ENCODE data around the gene HLA-G.

Gene HLA-G

GRCh38 chr6:29813809-29814208, 13.8 kb upstream of the HLA-G start:
- TF ChIP-seq, protein P1, sequence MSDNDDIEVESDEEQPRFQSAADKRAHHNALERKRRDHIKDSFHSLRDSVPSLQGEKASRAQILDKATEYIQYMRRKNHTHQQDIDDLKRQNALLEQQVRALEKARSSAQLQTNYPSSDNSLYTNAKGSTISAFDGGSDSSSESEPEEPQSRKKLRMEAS (IDR thresholded peaks at IDR 0.05; ENCODE audit: low read depth, low read length): no peak
- TF ChIP-seq POLR2A (IDR thresholded peaks at IDR 0.05; ENCODE audit: extremely low read depth, insufficient read length): no peak
- TF ChIP-seq, protein P2, sequence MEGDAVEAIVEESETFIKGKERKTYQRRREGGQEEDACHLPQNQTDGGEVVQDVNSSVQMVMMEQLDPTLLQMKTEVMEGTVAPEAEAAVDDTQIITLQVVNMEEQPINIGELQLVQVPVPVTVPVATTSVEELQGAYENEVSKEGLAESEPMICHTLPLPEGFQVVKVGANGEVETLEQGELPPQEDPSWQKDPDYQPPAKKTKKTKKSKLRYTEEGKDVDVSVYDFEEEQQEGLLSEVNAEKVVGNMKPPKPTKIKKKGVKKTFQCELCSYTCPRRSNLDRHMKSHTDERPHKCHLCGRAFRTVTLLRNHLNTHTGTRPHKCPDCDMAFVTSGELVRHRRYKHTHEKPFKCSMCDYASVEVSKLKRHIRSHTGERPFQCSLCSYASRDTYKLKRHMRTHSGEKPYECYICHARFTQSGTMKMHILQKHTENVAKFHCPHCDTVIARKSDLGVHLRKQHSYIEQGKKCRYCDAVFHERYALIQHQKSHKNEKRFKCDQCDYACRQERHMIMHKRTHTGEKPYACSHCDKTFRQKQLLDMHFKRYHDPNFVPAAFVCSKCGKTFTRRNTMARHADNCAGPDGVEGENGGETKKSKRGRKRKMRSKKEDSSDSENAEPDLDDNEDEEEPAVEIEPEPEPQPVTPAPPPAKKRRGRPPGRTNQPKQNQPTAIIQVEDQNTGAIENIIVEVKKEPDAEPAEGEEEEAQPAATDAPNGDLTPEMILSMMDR (IDR thresholded peaks at IDR 0.05; ENCODE audit: low read depth, low read length): no peak
- TF ChIP-seq MYC (IDR thresholded peaks at IDR 0.05; ENCODE audit: low read depth, low read length): no peak
- DNase-seq (ENCODE audit: low read depth): peak; percentile 62
- H3K4me3 ChIP-seq (ENCODE audit: low read depth, low read length): no peak overlapping the region

DNA sequence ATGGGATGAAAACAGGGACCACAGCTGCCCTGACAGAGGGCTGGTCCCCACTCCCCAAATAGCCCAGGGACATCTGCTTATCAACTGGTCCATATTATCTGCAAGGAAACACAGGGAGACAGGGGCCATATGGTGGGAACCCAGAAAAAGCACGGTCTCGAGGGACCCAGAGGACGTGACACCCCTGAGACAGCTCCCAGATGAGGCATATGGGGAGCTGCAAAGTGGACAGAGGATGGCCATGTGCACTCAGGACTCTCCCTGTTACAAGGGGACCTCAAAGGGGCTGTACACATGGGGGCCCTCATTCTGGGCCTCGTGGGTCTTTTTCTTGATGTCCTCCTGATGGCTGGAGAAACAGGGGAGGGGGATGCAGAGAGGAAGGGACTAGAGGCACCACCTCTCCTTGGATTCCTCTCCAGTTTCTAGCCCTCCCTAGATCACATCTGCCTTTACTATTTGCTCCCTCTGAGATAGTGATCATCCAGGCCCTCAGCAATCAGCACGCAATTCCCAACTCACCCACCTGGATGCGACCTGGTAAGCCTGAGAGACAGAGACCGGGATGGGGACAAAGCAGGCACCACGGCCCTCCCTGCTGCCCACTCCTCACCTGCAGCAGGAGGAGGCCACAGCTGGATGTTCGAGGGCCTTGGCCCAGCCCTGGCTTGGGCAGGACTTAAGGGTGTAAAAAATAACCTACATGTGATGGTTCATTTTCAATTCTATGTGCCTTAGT, 13.1 kb upstream of the HLA-G start:
- no peak for DNase-seq (ENCODE audit: low read depth)
- TF ChIP-seq POLR2A (IDR thresholded peaks at IDR 0.05; ENCODE audit: extremely low read depth, insufficient read length) (no peak), MYC (IDR thresholded peaks at IDR 0.05; ENCODE audit: low read depth, low read length) (no peak)
- TF ChIP-seq, protein P2 (IDR thresholded peaks at IDR 0.05; ENCODE audit: low read depth, low read length): no peak
- TF ChIP-seq, protein P1 (IDR thresholded peaks at IDR 0.05; ENCODE audit: low read depth, low read length): no peak
- H3K4me3 ChIP-seq (ENCODE audit: low read depth, low read length): no peak overlapping the region

GRCh38 chr6:29815118-29815750, 12.4 kb upstream of the HLA-G start:
- no peak for TF ChIP-seq MYC (IDR thresholded peaks at IDR 0.05; ENCODE audit: low read depth, low read length)
- TF ChIP-seq POLR2A (IDR thresholded peaks at IDR 0.05; ENCODE audit: extremely low read depth, insufficient read length): no peak
- TF ChIP-seq, protein P1 (IDR thresholded peaks at IDR 0.05; ENCODE audit: low read depth, low read length): no peak
- TF ChIP-seq, protein P2 (IDR thresholded peaks at IDR 0.05; ENCODE audit: low read depth, low read length): no peak
- no peak overlapping the region for H3K4me3 ChIP-seq (ENCODE audit: low read depth, low read length)
- no peak for DNase-seq (ENCODE audit: low read depth)

- H3K4me3 ChIP-seq (ENCODE audit: low read depth, low read length): no peak overlapping the region
- TF ChIP-seq MYC (IDR thresholded peaks at IDR 0.05; ENCODE audit: low read depth, low read length): no peak
- TF ChIP-seq, protein P1 (IDR thresholded peaks at IDR 0.05; ENCODE audit: low read depth, low read length): no peak
- TF ChIP-seq, protein P2 (IDR thresholded peaks at IDR 0.05; ENCODE audit: low read depth, low read length): no peak
- no peak for DNase-seq (ENCODE audit: low read depth)
These were observed 11.6 kb upstream of the HLA-G start for GRCh38 chr6:29816030-29816429.

- TF ChIP-seq POLR2A (IDR thresholded peaks at IDR 0.05; ENCODE audit: extremely low read depth, insufficient read length) (no peak), MYC (IDR thresholded peaks at IDR 0.05; ENCODE audit: low read depth, low read length) (no peak)
- TF ChIP-seq, protein P2 (IDR thresholded peaks at IDR 0.05; ENCODE audit: low read depth, low read length): no peak
- TF ChIP-seq, protein P1 (IDR thresholded peaks at IDR 0.05; ENCODE audit: low read depth, low read length): no peak
- no peak overlapping the region for H3K4me3 ChIP-seq (ENCODE audit: low read depth, low read length)
- no peak for DNase-seq (ENCODE audit: low read depth)
These were observed 8.7 kb upstream of the HLA-G start for GRCh38 chr6:29818892-29819291.
